NOMO-1 treated with DMSO at 0.1 percent for 48 hours (cell line): Measurements from ENCODE around the gene SLC26A6.

Source experiments
- DNase-seq: peaks from one replicate; lab custom pipeline; 2025; ENCODE audit not compliant: unreplicated experiment; lab: John Stamatoyannopoulos, UW

SLC26A6 gene

GRCh38 chr3:48661501-48662144 is 26.4 kb upstream of the SLC26A6 start:
- peak; percentile 31 for DNase-seq

DNA sequence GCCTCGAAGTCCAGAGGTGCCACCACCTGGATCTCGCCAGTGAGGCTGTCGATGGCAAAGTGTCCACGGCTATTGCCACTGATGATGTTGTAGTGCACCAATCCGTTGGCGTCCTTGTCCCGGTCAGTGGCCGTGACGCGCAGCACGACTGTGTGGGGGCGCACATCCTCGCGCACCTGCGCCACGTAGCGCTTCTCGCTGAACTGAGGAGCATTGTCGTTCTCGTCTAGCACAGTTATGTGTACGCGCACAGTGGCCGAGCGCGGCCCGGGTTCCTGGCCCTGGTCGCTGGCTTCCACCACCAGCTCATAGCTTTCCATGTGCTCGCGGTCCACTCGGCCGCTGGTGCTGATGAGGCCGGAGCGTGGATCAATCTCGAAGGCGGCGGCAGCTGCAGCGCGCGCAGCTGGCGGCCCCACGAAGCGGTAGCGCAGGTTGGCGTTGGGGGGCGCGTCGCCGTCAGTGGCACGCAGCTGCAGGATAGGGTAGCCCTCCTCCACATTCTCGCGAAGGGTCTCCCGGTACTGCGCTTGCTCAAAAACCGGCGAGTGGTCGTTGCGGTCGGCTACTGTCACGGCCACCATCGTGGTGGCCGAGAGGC is 25.6 kb upstream of the SLC26A6 start:
- DNase-seq, result no peak

DNA sequence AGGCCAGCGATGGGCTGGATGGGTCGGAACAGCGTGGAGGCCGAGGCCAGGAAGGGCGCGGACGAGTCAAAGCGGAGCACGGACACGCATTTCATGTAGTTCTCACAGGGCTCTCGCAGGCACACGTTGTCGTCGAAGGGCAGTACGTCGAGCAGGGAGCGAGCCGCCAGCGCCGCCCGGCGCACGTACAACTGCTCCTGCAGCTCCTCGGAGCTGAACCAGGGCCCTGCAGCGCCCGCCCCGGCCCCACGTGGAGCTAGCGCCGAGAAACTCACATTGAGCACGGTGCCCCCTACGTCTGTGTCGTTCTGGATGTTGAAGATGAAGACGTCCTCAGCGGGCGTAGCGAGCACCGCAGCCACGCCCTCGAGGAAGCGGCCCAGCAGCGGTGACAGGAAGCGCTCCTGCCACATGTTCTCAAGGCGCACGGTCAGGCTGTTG is 21.6 kb upstream of the SLC26A6 start:
- DNase-seq, result peak; percentile 46

DNA sequence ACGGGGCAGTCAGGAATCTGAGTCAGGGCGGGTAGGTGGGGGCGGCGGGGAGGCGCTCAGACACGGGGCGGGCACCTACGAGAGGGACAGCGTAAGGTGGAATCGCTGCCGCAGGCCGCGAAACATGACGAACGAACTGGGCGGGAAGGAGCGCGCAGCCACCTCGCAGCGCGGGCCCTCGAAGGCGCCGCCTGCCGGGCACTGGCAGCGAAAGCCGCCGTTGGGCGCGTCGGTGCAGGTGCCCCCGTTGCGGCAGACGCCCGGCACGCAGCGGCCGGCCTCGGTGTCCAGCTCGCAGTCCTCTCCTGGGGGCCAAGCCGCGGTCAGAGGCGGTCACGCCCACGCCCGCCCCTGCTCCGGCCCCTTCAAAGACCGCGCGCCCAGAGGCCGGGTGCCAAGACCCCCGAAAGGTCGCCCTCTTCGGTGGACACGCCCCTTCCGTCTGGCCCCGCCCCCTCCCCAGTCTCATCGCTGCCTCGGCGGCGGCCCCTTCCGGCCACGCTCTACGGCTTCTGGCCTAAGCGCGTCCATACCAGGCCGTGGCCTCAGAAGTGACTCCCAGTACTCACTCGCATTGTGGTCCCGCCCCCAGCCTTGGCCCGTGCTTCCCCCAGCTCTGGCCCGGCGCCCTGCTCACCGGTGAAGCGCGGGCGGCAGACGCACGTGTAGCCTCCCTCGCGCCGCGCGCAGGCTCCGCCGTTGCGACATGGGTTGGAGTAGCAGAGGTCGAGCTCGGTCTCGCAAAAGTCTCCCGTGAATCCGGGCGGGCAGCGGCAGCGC is 21.0 kb upstream of the SLC26A6 start:
- DNase-seq, result peak; percentile 80

- DNase-seq, result peak; percentile 1
Observed at GRCh38 chr3:48655606-48656005, 20.3 kb upstream of the SLC26A6 start.

- DNase-seq, result no peak
Observed at GRCh38 chr3:48655063-48655462, 19.8 kb upstream of the SLC26A6 start.

DNA sequence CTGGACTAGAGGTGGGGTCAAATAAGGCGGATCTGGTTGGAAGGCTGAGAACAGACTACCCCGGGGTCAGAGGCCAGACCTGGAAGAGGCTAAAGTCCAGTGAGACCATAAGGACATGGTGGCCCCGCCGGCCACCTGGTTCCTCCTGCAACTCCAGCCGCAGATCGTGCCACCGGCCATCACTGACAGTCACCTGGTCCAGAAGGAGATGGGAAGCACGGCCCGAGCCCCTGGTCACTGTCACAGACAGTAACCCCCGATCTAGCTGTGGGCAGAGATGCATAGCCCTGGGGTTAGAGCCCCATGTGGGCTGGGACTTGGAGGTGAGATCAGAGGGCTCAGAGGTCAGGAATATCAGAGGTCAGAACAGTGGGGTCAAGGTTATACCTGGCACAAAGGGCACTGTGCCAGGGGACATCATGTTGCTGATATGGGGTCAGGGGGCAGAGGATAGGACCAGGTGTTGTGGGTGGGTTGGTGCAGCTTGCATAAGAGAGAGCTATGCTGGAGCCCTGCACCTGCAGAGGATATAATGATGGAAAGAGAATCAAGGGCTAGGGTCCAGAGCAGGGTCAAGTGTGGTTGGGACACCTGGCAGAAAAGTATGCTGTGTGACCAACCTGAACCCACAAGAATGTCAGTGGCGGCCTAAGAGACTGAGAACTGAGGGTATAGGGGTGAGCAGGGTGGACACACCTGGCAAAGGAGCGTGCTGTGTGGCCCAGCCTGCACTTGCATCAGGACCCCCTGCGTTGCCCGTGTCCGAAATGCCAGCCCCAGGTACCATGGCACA is 17.9 kb upstream of the SLC26A6 start:
- DNase-seq, result no peak

DNA sequence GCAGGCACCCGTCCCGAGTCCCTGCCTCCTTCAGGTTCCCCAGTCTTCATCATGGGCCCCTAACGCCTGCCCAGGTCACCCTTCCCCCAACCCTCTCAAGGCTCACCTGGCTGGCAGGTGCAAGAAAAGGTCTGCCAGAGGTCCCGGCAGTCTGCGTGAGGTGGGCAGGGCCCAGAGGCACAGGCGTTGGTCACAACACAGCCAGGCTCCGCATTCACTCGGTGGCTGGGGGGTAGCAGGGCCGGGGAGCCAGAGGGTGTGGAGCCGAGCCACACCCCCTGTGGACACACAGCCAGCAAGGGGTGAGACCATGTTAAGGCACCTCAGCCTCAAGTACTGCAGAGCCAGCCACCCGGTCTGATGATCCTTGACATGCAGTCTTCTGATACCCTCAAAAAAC is 16.5 kb upstream of the SLC26A6 start:
- DNase-seq, result no peak

DNA sequence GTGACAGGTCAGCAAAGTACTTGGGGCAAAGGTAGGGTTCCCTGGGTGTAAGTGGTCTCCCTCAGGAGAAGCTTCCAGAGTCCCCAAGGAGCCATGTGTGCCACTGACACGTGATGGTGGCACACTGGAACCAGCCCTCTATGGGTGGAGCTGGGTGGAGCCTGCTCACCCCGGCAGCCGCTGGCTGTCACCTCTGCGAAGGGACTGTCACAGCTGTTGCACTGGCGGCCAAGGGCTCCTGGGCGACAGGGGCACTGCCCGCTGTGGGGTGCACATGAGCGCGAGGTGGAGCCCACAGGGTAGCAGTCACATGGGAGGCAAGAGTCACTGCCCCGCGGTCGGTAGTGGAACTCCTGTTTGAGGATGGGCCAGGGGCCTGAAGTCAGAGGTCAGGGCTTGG is 15.5 kb upstream of the SLC26A6 start:
- no peak for DNase-seq

- DNase-seq, result no peak
Observed at GRCh38 chr3:48648188-48648850, 13.1 kb upstream of the SLC26A6 start.

DNA sequence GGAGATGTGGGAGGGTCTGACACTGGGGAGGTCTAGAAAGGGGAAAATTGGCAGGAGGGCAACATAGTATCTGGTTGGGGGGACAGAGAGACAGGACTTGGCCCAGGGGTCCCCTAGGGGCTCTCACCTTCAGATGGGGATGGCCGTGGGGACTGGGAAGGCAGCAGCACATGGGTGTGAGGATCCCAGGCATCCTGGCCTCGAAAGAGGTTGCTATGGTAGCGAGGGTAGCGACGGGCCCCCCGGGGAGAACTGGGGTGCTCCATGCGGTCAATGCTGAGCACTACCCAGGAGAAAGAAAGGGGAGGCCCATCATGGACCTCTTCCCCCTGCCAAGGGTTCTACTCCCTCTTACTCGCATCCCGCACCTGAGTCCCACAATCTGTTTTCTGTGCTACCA is 12.5 kb upstream of the SLC26A6 start:
- no peak for DNase-seq

DNA sequence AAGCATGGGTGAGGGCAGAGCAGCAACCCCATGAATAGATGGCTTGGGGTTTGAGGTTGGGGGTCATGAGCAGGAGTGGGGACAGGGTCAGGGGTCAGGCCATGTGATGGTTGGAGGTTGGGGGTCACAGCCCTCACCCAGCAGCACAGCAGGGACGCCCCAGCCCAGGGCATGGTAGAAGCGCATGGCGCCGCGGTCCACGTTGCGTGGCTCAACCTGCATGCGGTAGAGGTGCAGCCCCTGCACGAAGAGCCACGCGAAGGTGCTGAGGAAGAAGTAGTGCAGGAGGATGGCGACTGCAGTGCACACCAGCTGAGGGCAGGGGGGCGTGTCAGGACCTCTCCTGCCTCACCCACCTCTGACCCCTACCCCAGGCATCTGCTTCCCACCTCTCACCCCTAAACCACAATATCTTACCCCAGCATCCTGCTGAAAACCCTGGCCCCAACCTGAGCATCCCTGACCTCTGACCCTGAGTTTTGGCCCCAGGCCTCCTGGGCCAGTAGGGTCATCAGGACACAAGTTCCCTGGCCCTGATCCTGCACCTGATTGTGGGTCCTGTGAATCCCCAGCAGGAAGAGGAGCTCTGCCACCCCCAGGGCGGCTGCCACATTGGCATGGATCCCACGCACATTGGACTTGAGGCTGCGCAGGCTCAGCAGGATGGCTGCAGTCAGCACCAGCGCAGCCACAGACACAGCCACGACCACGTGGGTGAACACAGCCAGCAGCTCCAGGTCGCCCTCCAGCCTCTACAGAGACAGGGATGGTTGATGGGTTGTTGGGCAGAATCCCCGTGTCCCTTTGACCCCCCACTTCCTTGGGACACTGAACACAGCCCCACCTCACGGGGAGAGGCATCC is 9.9 kb upstream of the SLC26A6 start:
- no peak for DNase-seq

- no peak for DNase-seq
Observed at GRCh38 chr3:48642605-48643004, 7.3 kb upstream of the SLC26A6 start.

DNA sequence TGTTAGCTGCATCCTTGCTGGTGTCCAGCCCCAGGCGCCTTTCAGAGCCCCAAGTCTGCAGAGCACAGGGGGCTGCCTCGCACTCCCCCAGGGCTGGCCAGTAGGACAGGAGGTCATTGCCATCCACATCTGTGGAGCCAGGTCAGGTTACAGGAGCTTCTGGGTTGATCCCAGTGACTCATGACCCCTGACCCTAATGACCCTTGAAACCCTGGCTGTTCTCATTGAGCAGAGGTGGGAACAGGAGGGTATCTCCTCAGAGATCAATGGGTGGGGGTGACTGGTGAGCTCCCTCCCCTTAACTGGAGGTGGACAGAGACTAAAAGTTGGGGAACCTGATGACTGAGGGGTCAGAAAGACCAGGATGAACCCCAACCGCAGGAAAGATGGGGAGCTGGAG is 6.1 kb upstream of the SLC26A6 start:
- no peak for DNase-seq

DNA sequence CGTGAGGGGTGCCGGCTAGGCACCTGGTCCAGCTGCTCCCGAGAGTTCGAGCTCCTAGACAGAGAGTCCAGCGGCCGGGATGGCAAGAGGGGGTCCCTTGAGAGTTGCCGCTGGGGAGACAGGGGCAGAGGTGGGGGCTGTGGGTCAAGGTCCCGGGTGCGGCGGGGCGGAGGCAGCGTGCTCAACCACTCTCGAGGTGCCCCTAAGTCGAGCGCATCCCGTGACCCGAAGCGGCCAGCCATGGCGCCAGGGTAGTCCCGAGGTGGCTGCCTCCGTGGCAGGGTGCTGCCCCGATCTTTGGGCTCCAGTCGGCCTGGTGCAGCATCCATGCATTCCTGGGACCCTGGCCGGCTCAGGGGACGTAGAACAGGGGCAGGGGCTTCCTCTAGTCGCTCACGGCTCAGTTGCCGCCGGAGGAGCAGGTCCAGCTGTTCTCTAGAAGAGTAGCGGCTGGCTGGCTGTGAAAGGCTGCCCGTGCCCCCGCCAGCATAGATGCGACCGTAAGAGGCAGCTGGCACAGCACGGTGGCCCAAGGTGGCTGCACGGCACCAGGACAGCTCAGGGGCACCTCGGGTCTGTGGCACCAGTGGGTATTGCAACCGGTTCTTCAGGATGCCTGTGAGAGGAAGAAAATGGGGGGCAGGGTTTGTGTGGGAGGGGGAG is 4.8 kb upstream of the SLC26A6 start:
- no peak for DNase-seq

GRCh38 chr3:48637305-48637704 is 2.0 kb upstream of the SLC26A6 start:
- no peak for DNase-seq

DNA sequence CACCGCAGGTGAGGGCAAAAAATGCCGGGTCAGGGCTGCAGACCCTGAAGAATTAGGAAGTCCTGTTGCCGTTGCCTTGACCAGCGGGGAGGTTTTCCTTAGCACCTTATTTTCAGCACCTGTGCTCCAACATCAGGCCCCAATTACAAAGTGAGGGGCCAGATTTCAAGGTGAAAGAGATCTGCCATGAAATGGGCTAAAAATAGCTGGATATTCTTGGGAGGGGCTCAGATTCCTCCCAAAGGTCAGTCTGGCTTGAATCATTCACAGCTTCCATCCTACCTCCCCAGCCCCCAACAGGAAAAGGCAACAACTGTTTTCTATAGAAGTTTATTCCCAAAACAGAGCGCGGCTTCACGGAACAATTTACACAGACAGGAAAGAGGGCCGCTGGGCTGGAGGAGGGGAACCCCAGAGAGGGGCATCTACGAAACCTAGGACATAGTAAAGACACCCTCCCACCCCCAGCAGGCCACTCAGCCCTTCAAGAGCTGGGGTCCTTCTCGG is 941 bp upstream of the SLC26A6 start:
- no peak for DNase-seq

- DNase-seq, result peak; percentile 24
Observed at GRCh38 chr3:48634661-48635221, 520 bp downstream of the SLC26A6 start.

GRCh38 chr3:48633743-48634142 is 1.5 kb downstream of the SLC26A6 start:
- DNase-seq, result no peak
